ENCODE data around the gene MEGF8. TPM values are rescaled to one million over a fixed set of nuclear protein-coding genes. Genes with fewer than 3 reads are reported as not detected.
A peak's percentile ranks its signal among the peaks of the same experiment; 100 is the strongest.

The MEGF8 gene
- total and polyA plus RNA-seq, 2 of the 8 experiments (the other 6 are each of a cell fraction or from before 2014, with no cell fraction given) = 13.0 to 23.7 TPM

DNA sequence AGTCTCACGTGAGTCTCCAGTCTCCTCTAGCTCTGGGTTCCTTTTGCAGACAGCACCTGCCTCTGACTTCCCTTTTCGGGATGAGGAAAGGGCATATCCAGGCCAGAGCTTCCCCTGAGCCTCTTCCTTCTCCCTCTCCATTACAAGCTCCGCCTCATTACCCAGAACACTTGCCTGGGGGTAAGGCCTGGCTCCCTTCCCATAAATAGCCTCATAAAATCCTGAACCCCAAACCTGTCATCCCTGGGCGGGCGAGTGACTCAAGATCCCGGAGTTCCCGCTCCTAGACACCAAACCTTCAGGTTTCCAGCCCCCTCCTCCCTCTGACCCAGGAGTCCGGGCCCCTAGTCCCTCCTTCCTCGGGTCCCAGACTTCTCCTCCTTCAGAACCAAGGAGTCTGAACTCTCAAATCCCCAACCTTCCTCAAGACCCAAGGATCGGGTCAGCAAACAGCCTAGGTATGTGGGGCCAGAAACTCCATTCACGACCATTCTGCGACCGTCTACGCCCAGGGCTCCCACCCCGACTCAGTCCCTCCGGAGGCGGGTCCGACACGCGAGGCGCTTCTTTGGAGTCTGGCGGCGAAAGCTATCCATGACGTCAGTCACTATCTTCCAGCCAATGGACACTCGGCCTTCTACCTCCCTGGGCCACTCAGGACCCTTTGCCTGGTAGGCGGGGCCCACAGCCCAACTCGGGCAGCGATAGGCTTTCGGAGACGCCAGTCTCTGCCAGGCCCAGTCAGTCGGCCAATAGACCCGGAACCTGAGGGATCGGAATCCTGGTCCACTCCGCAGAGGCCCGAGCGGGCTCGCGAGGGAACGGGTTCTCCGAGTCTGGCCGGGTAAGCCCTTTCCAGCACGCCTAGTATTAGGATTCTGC lies 71.2 kb downstream of the MEGF8 start (continued):
- TF ChIP-seq CHD7 (IDR thresholded peaks at IDR 0.05; ENCODE audit: insufficient replicate concordance, low read length) = no peak
- peak; percentile 85 for TF ChIP-seq PHF8 (conservative IDR thresholded peaks at IDR 0.05; ENCODE audit: low read depth, low read length)
- peak; percentile 72 to 82 for TF ChIP-seq POLR2A (IDR thresholded peaks at IDR 0.05; ENCODE audit: control extremely low read depth in 1 of 2, low read depth in 2 of 2, low read length in 2 of 2)
- TF ChIP-seq SIN3A (conservative IDR thresholded peaks at IDR 0.05 in 1 of 2, IDR thresholded peaks at IDR 0.05 in 1 of 2; ENCODE audit: low read depth in 1 of 2, low read length in 2 of 2) = peak in 1 of 2 experiments; percentile 16; a peak in 1 of 4 replicates
- TF ChIP-seq NANOG (IDR thresholded peaks at IDR 0.05; ENCODE audit: insufficient read depth, low read depth, low read length, poor library complexity, severe bottlenecking) = no peak
- TF ChIP-seq POU5F1 (IDR thresholded peaks at IDR 0.05; ENCODE audit: low read depth, low read length) = no peak
- TF ChIP-seq CHD2 (IDR thresholded peaks at IDR 0.05; ENCODE audit: low read length) = peak; percentile 93
- peak; percentile 54 for TF ChIP-seq ASH2L (IDR thresholded peaks at IDR 0.05; ENCODE audit: low read length)
- TF ChIP-seq CEBPB (IDR thresholded peaks at IDR 0.05; ENCODE audit: low read depth, low read length) = no peak
